HG02642 (cell line): ENCODE measurements around the gene SOD3.

Experiments used
- ATAC-seq: cut with Tn5 transposase; IDR thresholded peaks from one replicate; pipeline ENCODE4 v1.9.1; 2021; ENCODE audit warnings: mild to moderate bottlenecking; ENCODE audit not compliant: unreplicated experiment, poor library complexity

The SOD3 gene

DNA sequence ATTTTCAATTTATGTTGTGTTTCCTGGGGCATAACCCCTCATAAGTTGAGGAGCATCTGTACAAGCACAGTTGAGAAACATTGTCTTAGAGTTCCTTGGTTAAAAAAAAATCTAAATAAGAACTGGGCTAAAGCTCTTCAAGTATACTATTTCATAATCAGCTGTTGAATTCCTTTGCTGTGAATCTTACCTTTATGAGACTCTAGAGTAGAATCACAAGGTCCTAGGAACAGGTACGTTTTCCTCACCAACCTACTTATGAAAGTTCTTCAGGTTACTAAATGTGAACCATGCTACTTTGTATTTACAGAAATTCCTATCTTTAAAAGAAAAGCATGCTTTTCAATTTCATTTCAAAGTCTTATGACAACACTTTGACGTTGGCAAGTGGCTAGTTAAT is 20.9 kb upstream of the SOD3 start:
- ATAC-seq, result no peak

- ATAC-seq, result no peak
Observed at GRCh38 chr4:24775032-24775605, 20.3 kb upstream of the SOD3 start.

DNA sequence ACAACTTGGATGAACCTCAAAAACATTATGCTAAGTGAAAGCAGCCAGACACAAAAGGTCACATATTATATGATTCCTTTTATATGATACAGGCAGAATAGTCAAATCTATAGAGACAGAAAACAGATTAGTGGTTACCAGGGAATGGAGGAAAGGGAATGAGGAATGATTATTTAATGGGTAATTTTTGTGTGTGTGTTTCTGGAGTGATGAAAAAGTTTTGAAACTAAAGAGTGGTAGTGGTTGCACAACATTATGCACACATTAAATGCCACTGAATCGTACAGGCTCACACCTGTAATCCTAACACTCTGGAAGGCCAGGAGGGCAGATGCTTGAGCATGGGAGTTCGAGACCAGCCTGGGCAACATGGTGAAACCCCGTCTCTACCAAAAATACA is 19.6 kb upstream of the SOD3 start:
- no peak for ATAC-seq

- ATAC-seq, result no peak
Observed at GRCh38 chr4:24777536-24778463, 17.6 kb upstream of the SOD3 start.

GRCh38 chr4:24778464-24779225 is 16.7 kb upstream of the SOD3 start:
- ATAC-seq, result no peak

DNA sequence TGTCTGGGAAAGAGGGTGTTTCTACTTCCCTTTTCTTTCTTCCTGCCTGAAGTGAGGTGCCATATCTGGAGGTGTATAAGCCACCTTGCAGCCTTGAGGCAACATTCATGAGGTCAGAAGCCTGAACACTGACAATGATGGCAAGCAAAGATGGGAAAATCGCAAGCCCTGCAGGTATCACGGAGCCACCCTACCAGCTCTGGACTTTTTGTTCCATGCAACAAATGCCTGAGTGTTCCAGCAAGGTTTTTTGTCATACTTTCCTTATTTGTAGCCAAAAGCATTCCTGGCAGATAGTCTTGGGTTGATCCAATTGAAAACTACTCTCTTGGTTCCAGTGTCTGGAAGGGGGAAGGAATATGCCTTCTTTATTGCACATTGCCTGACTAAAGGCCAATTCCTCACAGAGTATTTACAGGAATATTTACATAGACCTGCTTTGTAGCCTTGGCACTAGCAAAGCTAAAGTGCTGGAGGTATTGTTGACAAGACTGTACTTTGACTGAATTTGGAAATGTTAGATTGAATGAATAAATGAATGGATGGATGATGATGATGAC is 14.4 kb upstream of the SOD3 start:
- ATAC-seq, result no peak

- no peak for ATAC-seq
Observed at GRCh38 chr4:24781999-24782745, 13.2 kb upstream of the SOD3 start.

DNA sequence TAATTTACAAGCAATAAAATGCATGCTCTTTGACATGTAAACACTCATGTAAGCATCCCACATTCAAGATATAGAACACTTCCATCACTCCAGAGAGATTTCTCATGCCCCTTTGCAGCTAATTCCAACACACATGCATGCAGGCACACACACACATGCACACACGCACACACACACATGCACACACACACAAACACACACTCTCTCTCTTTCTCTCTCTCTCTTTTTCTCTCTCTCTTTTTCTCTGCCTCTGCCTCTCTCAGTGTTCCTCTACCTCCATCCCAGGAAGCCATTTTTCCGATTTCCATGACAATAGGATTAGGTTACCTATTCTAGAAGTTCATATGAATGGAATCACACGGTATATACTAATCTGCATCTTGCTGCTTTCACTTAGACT is 11.9 kb upstream of the SOD3 start:
- no peak for ATAC-seq

DNA sequence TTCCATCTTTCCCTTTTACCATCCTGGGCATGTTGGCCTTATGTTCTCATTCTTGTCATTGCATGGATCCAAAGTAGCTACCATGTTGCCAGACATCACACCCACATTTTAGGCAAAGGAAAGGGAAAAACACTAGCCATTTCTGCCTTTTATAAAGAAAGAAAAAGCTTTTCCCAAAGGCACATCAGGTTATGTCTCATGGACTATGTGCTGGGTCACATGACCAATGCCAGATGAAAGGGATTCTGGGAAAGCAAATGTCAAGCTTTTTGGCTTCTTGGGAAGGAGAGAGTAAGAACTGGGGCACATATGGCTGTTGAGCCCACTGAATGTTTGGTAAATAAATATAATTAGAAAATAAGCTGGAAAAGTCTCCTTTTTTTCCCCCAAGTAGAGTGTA is 4.3 kb upstream of the SOD3 start:
- no peak for ATAC-seq

DNA sequence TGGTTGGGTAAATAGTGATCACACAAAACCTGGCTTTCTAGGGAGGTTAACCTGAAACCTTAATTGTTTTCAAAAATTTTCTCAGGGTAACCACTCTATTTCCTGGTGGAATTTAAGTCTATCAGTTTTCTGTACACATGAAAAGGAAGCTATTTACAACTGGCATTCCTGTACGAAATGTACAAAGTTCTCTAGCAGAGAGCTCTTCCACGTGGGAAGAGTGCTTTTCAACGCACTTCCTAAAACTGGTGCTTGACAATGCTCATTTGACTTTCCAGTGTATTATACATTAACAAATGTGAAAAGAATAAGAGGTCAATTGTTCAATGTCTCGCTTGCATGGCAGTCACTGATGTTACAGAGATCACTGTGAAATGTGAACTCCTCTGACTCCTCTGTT is 2.8 kb upstream of the SOD3 start:
- ATAC-seq, result no peak

DNA sequence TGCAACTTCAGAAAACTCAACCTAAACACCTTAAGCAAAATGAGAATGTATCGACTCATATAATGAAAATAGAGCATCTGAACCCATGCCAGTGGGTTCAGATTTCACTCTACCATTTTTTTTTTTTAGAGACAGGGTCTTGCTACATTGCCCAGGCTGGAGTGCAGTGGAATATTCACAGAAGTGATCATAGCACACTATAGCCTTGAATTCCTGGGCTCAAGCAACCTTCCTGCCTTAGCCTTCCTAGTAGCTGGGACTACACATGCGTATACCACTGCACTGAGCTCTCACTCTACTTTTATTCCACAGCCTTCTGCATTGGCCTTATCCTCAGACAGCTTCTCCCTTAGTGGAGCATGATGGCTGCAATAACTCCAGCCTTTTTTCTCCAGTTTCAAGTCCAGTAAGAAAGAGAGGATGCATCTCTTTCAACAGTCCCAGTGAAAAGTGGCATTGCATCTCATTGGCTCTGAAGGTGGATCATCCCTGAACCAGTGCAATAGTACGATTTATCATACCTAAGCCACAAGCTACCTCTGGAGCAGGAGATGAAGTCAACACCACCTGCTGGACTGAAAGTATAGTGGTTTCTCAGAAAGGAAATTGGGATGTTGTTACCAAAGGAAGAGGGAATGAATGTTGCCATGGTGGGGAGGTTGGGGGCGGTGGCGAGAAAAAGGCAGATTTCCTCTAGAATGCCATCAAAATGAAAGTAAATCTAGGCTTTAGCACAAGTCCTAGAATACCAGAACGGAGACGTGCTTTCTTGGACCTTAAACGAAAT is 2.0 kb upstream of the SOD3 start:
- no peak for ATAC-seq

GRCh38 chr4:24794051-24794450 is 1.3 kb upstream of the SOD3 start:
- ATAC-seq, result no peak

DNA sequence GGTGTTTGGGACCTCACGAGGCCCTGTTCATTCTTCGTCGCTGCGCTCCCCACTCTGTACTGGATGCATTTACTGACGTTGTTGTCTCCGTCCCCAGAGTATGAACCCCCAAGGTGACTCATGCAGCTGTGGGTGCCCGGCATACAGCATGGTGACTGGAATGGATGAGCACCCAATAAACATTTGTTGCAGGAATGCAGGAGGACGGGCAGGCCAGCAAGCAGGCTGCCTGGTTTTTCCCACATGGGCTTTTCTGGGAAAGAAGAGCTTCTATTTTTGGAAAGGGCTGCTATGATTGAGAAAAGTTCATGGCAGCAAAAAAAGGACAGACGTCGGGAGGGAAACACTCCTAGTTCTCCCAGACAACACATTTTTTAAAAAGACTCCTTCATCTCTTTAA is 893 bp upstream of the SOD3 start:
- no peak for ATAC-seq

DNA sequence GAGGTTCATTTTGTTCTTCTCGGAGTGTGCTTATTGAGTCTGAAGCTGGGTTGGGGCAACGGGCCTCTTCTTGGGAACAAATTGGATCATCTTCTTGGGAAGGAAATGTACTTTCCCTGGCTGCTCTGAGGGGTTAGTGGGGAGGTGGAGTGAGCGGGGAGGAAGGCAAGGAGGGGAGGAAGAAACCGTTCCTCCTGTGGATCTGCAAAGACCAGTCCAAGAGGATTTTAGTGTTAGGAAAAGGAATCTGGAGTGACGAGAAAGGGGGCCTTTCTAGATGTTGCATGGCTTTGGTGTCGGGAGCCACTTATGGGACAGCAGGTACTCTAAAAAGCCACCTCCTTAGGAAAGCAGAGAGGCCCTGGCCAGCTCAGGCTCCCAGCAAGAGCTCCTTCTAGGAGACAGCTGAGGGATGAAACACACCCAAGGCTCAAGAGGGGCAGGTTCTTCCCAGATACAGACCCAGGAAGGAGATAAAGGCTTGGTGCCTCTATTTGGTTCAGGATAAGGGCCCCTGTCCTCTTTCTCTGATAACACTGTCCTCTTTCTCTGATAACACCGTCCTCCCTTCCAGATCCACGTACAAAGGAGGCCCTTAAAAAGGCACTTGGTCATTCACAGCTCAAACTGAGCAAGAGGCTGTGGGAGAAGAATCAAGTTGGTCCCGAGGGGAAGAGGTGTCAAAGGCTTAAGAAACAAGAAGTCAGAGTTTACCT is 451 bp downstream of the SOD3 start:
- no peak for ATAC-seq

DNA sequence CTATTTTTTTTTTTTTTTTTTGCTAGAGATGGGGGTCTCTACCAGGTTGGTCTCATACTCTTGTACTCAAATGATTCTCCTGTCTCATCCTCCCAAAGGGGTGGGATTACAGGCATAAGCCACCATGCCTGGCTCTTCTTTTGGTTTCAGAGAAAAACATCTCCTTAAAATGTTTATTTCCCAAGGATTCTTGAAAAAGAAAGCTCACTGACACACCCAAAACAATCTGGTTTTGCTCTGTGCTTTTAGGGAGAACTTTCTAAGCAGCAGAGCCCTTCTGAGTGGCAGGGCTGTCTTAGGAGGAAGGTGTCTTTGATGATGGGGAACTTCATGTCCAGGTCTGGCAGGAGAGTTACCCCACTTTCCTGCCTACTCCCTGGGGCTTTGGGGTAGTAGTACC is 1.2 kb downstream of the SOD3 start:
- ATAC-seq, result no peak

DNA sequence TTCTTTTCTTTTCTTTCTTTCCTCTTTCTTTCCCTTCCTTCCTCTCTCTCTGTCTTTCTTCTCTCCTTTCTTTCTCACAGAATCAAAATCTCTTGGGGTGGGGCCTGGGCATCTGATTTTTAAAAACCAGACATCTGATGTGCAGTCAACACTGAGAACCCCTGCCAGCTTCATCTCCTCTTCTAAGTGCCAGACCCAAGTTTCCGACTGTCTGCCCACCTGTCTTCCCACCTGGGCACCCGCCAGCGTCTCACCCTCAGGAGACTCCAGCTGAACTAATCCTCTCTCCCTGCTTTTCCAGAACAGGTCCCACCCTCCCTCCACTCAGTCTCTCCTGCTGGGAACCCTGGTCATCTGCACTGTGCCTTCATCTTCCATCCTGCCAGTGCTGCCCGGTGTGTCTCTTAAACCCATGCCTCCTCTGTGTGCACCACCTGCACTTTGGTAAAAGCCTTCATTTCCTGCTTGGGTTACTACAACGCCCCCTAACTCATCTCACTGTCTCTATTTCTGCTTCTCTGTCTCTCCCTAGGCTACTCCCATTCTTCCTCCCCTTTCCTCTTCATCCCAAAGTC is 2.8 kb downstream of the SOD3 start:
- ATAC-seq, result no peak

DNA sequence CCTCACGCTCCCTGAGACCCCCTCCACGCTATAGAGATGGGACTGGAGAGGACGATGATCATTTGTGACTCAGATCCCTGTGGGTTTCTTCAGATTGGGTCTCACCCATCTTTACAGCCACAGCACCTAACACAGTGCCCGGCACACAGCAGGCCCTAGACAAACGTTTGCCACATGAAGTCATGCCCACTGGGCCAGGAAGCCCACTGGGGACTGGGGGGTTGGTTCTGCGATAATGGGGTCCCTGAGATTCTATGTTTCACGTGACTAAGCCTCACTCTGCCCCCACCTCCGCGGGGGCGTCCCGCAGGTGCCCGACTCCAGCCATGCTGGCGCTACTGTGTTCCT is 3.8 kb downstream of the SOD3 start:
- ATAC-seq, result no peak

- no peak for ATAC-seq
Observed at GRCh38 chr4:24799544-24800324, 4.4 kb downstream of the SOD3 start.
